GM19328 (cell line): ENCODE data around the gene PTPN21.
"Not testable (repeated sequence)": the region's sequence is repeated elsewhere in the genome, so short reads cannot be mapped to it uniquely, and the experiment has no call there.

Experiments used
- ATAC-seq: cut with Tn5 transposase; IDR thresholded peaks from one replicate; pipeline ENCODE4 v1.9.1; 2021; ENCODE audit warnings: mild to moderate bottlenecking, moderate library complexity; ENCODE audit not compliant: unreplicated experiment

The PTPN21 gene

GRCh38 chr14:88552876-88553275 lies 1.9 kb downstream of the PTPN21 start:
- no peak for ATAC-seq

DNA sequence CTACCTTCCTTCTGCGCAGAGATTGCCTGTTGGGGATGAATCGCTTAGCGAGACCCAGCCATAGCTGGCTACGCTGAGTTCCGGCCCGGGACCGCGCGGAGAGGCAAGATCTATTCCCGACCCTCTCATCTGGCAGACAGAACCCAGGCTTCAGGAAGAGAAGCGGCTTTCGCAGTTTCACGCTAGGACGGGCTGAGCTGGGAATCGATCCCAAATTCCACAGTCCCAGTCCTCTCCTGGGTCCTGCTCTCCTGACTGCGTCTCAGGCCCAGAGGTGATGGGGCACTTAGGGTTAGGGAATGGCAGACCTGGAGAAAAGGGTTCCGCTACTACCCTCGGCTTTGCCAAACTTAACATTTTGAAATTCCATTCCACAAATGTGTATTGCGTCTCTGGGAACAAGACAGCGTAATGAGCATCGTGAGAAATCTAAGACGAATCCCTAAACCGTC lies 2.8 kb downstream of the PTPN21 start:
- ATAC-seq, result no peak

DNA sequence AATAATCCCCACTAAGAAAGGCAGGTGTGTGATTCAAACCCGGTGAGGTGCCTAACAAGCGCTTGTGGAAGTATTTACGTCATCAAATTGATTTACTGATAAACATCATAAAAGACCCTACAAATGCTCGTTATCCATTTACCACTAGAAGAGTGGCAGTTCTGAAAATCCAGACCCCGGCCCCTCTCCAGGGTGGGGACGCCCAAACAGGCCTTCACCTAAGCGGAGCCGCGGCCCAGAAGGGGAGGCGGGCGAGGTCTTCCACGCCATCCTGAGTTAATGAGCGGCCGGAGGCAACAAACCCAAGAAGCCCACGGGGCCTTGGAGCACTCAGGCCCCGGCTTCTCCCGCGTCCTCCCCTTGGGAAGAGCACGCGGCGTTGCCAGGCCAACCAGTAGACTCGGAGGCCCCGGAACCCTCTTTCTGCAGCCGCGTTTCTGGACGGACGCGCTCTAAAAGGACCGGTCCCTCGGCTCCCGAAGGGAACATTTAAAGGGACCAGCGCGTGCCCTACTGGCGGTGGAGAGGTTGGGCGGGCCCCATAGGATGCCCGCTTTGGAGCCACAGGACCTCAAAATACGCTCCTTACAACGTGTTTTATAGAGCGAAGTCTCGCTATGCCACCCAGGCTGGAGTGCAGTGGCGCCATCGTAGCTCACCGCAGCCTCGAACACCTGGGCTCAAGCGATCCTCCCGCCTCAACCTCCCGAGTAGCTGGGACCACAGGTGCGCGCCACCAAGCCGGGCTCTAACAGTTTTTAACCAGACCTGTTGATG lies 3.5 kb downstream of the PTPN21 start:
- no peak for ATAC-seq

GRCh38 chr14:88550078-88550477 lies 4.7 kb downstream of the PTPN21 start:
- ATAC-seq, result no peak

- no peak for ATAC-seq
Measured at GRCh38 chr14:88547386-88547780, 7.4 kb downstream of the PTPN21 start.

GRCh38 chr14:88546621-88547385 lies 8.0 kb downstream of the PTPN21 start:
- ATAC-seq, result no peak

- ATAC-seq, result no peak
Measured at GRCh38 chr14:88545256-88545655, 9.6 kb downstream of the PTPN21 start.

GRCh38 chr14:88542857-88543795 lies 11.7 kb downstream of the PTPN21 start:
- ATAC-seq, result no peak

DNA sequence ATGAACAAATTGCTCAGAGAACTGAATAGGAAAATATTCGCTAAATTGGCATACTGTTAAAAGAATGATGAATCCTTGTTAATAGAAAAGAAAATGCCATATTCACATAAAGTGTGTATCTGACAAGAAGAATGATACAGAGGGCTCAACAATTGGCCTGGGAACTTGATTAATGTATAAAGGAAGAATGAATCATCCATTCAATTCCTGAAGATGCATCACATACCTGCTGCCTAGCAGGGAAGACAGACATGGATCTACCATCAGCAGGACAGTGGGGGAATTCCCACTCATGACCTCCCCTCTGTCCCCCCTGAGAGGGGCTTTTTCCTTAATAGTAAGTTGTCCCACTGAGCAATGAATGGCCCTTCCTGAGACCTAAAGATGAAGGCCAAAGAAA lies 13.5 kb downstream of the PTPN21 start:
- no peak for ATAC-seq

DNA sequence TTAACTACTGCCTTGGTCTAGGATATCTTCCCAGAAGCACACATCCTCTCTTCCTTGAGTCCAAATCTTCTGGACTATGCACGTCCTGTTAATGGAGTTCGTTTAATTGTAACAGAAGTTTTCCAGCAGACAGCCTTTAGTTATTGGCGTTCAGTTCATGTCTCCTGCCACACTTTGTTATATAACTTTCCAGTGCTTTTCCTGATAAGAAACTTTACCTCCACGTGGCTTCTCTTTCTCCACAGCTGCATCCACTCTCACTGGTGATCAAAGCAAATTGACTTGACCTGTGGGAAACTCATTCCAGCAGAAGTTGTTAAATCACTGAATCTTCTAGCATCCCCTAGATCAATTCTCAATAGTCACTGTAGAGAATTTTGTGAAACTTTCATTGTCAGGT lies 19.0 kb downstream of the PTPN21 start:
- ATAC-seq, result no peak

DNA sequence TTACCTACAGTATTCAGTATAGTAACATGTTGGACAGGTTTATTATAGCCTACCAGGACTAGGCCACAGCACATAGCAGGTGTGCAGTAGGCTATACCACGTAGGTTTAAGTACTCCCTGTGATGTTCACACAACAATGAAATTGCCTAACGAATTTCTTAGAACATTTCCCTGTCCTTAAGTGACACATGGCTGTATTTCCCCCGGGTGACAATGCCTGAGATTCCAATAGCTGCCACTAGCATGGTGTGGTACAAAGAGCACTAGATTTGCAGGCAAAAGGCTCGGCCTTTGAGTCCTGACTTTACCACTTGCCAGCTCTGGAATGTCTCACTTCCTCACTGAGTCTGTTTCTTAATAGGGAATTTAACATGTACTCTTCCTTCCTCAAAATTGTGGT lies 19.7 kb downstream of the PTPN21 start:
- ATAC-seq, result no peak

- ATAC-seq, result no peak
Measured at GRCh38 chr14:88533064-88533602, 21.7 kb downstream of the PTPN21 start.

- not testable (repeated sequence) for ATAC-seq
Measured at GRCh38 chr14:88529889-88530288, 24.9 kb downstream of the PTPN21 start.

GRCh38 chr14:88522393-88522792 lies 32.4 kb downstream of the PTPN21 start:
- ATAC-seq, result no peak

GRCh38 chr14:88521818-88522217 lies 33.0 kb downstream of the PTPN21 start:
- no peak for ATAC-seq

- ATAC-seq, result no peak
Measured at GRCh38 chr14:88519907-88520306, 34.9 kb downstream of the PTPN21 start.

DNA sequence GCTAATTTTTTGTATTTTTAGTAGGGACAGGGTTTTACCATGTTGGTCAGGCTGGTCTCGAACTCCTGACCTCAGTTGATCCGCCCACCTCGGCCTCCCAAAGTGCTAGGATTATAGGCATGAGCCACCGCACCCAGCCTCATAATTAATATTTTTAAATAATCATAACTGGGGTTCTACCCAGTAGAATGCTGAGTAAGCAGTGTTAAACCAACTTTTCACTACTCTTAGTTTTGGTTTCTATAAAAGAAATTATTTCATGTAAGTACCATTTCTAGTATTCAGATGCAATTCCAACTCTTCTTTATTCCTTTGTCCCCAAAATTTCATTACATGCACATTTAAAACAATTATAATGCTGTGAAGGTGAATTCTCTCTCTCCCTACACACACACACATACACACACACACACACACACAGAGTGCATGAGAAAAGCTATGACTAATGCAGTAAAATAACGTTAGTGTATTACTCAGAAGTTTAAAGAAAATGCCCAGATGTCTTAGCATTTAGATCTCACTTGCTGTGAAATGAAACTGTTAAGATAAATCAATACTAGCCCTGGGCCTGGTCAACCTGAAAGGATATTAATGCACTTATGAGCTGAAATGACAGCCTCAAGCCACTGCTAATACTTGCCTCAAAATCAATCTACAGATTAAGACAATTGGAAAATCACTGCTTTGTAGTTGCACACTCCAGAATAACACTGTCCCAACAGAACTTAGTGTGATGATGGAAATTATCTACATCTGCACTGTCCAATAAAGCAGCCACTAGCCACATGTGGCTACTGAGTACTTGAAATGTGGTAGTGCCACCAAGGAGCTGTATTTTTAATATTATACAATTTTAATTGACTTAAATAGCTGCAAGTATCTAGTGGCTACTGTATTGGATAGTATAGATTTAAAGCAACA lies 36.0 kb downstream of the PTPN21 start:
- ATAC-seq, result no peak

GRCh38 chr14:88516861-88517357 lies 37.9 kb downstream of the PTPN21 start:
- no peak for ATAC-seq

GRCh38 chr14:88515499-88516221 lies 39.1 kb downstream of the PTPN21 start:
- no peak for ATAC-seq
